GM23338 (cell line): ENCODE results near the gene PLRG1. TPM values are rescaled to one million over a fixed set of nuclear protein-coding genes. Genes with fewer than 3 reads are reported as not detected.
A peak's percentile ranks its signal among the peaks of the same experiment; 100 is the strongest.

Experiments
- ATAC-seq: fragments of 200-7000 bp; cut with Tn5 transposase; 3 replicates; pipeline ENCODE4 v1.9.1; 2020
- DNase-seq: peaks from one replicate; pipeline ENCODE4 v3.0.0-alpha.2; 2015; ENCODE audit warnings: low spot score
- H2AFZ ChIP-seq: fragments of 200-600 bp; sonication (generic); 2 replicates; pipeline ENCODE4 v1.8.0; 2016; ENCODE audit warnings: antibody characterized with exemption, mild to moderate bottlenecking, moderate library complexity
- H3F3A ChIP-seq: fragments of 200-600 bp; sonication (generic); replicated peaks from 2 replicates; pipeline ENCODE4 v1.8.0; 2017; ENCODE audit warnings: antibody characterized with exemption, mixed run types, low read depth
- H3K27ac ChIP-seq: fragments of 200-600 bp; sonication (generic); 2 replicates; pipeline ENCODE4 v1.6.1; 2016; ENCODE audit warnings: low read depth
- H3K27me3 ChIP-seq: fragments of 200-600 bp; sonication (generic); 2 replicates; pipeline ENCODE4 v1.8.0; 2016; ENCODE audit warnings: mild to moderate bottlenecking, mixed run types, moderate library complexity; ENCODE audit not compliant: insufficient read depth
- H3K36me3 ChIP-seq: fragments of 200-600 bp; sonication (generic); 2 replicates; pipeline ENCODE4 v1.8.0; 2016; ENCODE audit warnings: mild to moderate bottlenecking; ENCODE audit not compliant: insufficient read depth
- H3K4me1 ChIP-seq: fragments of 200-600 bp; sonication (generic); 2 replicates; pipeline ENCODE4 v1.8.0; 2016; ENCODE audit warnings: mild to moderate bottlenecking, moderate library complexity; ENCODE audit not compliant: insufficient read depth
- H3K4me2 ChIP-seq: fragments of 200-600 bp; sonication (generic); 2 replicates; pipeline ENCODE4 v1.7.1; 2017; ENCODE audit warnings: mixed run types
- H3K4me3 ChIP-seq: fragments of 200-600 bp; sonication (generic); 2 replicates; pipeline ENCODE4 v1.6.1; 2016; ENCODE audit warnings: mixed run types
- H3K79me2 ChIP-seq: fragments of 200-600 bp; sonication (generic); replicated peaks from 2 replicates; pipeline ENCODE4 v1.8.0; 2017; ENCODE audit warnings: mild to moderate bottlenecking; ENCODE audit not compliant: insufficient read depth
- H3K9me2 ChIP-seq: fragments of 200-600 bp; sonication (generic); 2 replicates; pipeline ENCODE4 v1.8.0; 2017; ENCODE audit not compliant: insufficient read depth
- H4K20me1 ChIP-seq: fragments of 200-600 bp; sonication (generic); replicated peaks from 2 replicates; pipeline ENCODE4 v1.8.0; 2017; ENCODE audit warnings: mild to moderate bottlenecking; ENCODE audit not compliant: insufficient read depth
- H3K27ac Mint-ChIP-seq: 2 replicates; pipeline ENCODE4 v1.8.0; 2020; ENCODE audit warnings: inconsistent platforms, mild to moderate bottlenecking, moderate library complexity, mixed read lengths
- H3K27me3 Mint-ChIP-seq: 3 replicates; pipeline ENCODE4 v1.8.0; 2022; ENCODE audit warnings: low read depth, mild to moderate bottlenecking, moderate library complexity, mixed read lengths, inconsistent platforms; ENCODE audit not compliant: insufficient read depth, poor library complexity
- H3K36me3 Mint-ChIP-seq: 3 replicates; pipeline ENCODE4 v1.8.0; 2021; ENCODE audit warnings: low read depth, mild to moderate bottlenecking, inconsistent platforms, moderate library complexity, mixed read lengths
- H3K4me1 Mint-ChIP-seq: 3 replicates; pipeline ENCODE4 v1.8.0; 2020; ENCODE audit warnings: mild to moderate bottlenecking, inconsistent platforms, mixed read lengths
- H3K4me3 Mint-ChIP-seq: 3 replicates; pipeline ENCODE4 v1.8.0; 2021; ENCODE audit warnings: moderate library complexity, mild to moderate bottlenecking, inconsistent platforms, mixed read lengths
- H3K9me3 Mint-ChIP-seq: 3 replicates; pipeline ENCODE4 v1.8.0; 2020; ENCODE audit warnings: moderate library complexity, mild to moderate bottlenecking, inconsistent platforms, mixed read lengths
- CREB1 ChIP-seq: fragments of 250-450 bp; sonication (Bioruptor Pico); IDR thresholded peaks from 2 replicates; pipeline ENCODE4 v1.5.0; 2020; ENCODE audit warnings: low read depth, mild to moderate bottlenecking, moderate library complexity
- EZH2 ChIP-seq: fragments of 200-600 bp; sonication (generic); IDR thresholded peaks from one replicate; pipeline ENCODE4 v1.8.0; 2017; ENCODE audit warnings: antibody characterized with exemption, mild to moderate bottlenecking, low read depth; ENCODE audit not compliant: unreplicated experiment
- EZH2phosphoT487 ChIP-seq: fragments of 200-600 bp; sonication (generic); IDR thresholded peaks from one replicate; pipeline ENCODE4 v1.8.1; 2018; ENCODE audit warnings: antibody characterized with exemption; ENCODE audit not compliant: unreplicated experiment
- JUNB ChIP-seq: IDR thresholded peaks from one replicate; pipeline ENCODE4 v1.6.1; 2016; ENCODE audit warnings: antibody characterized with exemption; ENCODE audit not compliant: unreplicated experiment
- NANOG ChIP-seq: IDR thresholded peaks from 2 replicates; pipeline ENCODE4 v1.6.1; 2016; ENCODE audit warnings: antibody characterized with exemption, borderline replicate concordance
- POLR2AphosphoS5 ChIP-seq: IDR thresholded peaks from 2 replicates; pipeline ENCODE4 v1.6.1; 2016; ENCODE audit warnings: antibody characterized with exemption, low read depth
- STAT1 ChIP-seq: IDR thresholded peaks from one replicate; pipeline ENCODE4 v1.6.1; 2016; ENCODE audit warnings: antibody characterized with exemption; ENCODE audit not compliant: unreplicated experiment
- ZNF114 ChIP-seq: fragments of 250-450 bp; sonication (Bioruptor Pico); IDR thresholded peaks from 2 replicates; pipeline ENCODE4 v1.5.0; 2020; ENCODE audit warnings: mild to moderate bottlenecking, moderate library complexity
- ZNF331 ChIP-seq: fragments of 250-450 bp; sonication (Bioruptor Pico); IDR thresholded peaks from 2 replicates; pipeline ENCODE4 v1.5.0; 2020; ENCODE audit warnings: low read depth, mild to moderate bottlenecking, moderate library complexity
- polyA plus RNA-seq: library from polyadenylated mRNA; unstranded; fragments of >200 nt; fragmentation: Nextera tagmentation; extraction: Ambion mirVana; gene quantifications from 2 replicates; pipeline ENCODE4 v1.2.1, GENCODE V29; 2016
- total RNA-seq: library from RNA; depleted of rRNA; stranded (reverse); fragments of >200 nt; shearing (Covaris generic); gene quantifications from 2 replicates; pipeline ENCODE4 v1.2.3, GENCODE V29; 2014
- TF ChIP-seq, protein P1 (sequence below), 2 experiments: fragments of 200-600 bp in 1 of 2; sonication (generic) in 1 of 2; conservative IDR thresholded peaks; 2 replicates each; pipeline versions ENCODE4 v1.5.1 to v1.6.1; 2016 to 2017; ENCODE audit warnings: antibody characterized with exemption in 2 of 2, low read depth in 2 of 2, mild to moderate bottlenecking in 2 of 2, moderate library complexity in 1 of 2
- TF ChIP-seq, protein P2 (sequence below): IDR thresholded peaks from one replicate; pipeline ENCODE4 v1.6.1; 2018; ENCODE audit warnings: antibody characterized with exemption; ENCODE audit not compliant: unreplicated experiment
- TF ChIP-seq, protein P3 (sequence below): IDR thresholded peaks from 2 replicates; pipeline ENCODE4 v1.6.1; 2016; ENCODE audit warnings: antibody characterized with exemption

Gene PLRG1
- total and polyA plus RNA-seq, 2 experiments from 2014 or later, result 77.3 to 82.7 TPM

DNA sequence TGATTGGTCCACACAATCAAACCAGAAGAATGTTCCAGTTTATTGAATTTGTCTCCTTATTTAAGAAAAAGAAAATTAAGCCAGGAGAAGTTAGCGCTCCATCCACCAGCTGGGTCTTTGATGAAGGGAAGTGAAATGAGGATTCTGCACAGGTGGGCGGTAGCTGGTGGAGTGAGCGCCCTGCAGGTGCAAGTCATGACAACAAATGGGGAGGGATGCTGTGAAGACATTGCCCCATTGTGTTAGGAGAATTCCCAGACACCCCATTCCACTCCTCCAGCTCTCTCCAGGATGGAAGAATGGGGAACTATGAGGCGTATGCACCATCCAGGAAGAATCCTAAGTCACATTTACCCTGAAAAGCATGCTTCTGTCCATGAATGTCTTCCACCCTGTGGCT is 22.9 kb downstream of the PLRG1 start:
- no peaks in the 10 kb centered on the region for H4K20me1 ChIP-seq
- H3K4me1 ChIP-seq, result no peaks in the 10 kb centered on the region
- Mint-ChIP-seq H3K27me3 (peaks cover 2% of the 10 kb centered on the region), H3K9me3 (no peaks in the 10 kb centered on the region), H3K27ac (no peak overlapping the region), H3K36me3 (no peaks in the 10 kb centered on the region), H3K4me3 (no peak overlapping the region), H3K4me1 (peaks cover 13% of the 10 kb centered on the region)
- H3K27ac ChIP-seq, result no peak overlapping the region
- H3K36me3 ChIP-seq, result no peaks in the 10 kb centered on the region
- H2AFZ ChIP-seq, result no peak overlapping the region
- no peak overlapping the region for H3K4me2 ChIP-seq
- H3K27me3 ChIP-seq, result no peaks in the 10 kb centered on the region
- H3K9me2 ChIP-seq, result no peaks in the 10 kb centered on the region
- no peak overlapping the region for H3K4me3 ChIP-seq
- no peaks in the 10 kb centered on the region for H3F3A ChIP-seq
- DNase-seq, result peak; percentile 59
- TF ChIP-seq STAT1, result no peak
- no peak for TF ChIP-seq EZH2phosphoT487
- no peak for TF ChIP-seq JUNB
- no peak for TF ChIP-seq CREB1 (CRISPR knock-in tag)
- TF ChIP-seq ZNF331 (CRISPR knock-in tag), result no peak
- TF ChIP-seq, protein P1, sequence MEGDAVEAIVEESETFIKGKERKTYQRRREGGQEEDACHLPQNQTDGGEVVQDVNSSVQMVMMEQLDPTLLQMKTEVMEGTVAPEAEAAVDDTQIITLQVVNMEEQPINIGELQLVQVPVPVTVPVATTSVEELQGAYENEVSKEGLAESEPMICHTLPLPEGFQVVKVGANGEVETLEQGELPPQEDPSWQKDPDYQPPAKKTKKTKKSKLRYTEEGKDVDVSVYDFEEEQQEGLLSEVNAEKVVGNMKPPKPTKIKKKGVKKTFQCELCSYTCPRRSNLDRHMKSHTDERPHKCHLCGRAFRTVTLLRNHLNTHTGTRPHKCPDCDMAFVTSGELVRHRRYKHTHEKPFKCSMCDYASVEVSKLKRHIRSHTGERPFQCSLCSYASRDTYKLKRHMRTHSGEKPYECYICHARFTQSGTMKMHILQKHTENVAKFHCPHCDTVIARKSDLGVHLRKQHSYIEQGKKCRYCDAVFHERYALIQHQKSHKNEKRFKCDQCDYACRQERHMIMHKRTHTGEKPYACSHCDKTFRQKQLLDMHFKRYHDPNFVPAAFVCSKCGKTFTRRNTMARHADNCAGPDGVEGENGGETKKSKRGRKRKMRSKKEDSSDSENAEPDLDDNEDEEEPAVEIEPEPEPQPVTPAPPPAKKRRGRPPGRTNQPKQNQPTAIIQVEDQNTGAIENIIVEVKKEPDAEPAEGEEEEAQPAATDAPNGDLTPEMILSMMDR (conservative IDR thresholded peaks at IDR 0.05; ENCODE audit: low read depth in 2 of 2), result no peak
- TF ChIP-seq, protein P2, sequence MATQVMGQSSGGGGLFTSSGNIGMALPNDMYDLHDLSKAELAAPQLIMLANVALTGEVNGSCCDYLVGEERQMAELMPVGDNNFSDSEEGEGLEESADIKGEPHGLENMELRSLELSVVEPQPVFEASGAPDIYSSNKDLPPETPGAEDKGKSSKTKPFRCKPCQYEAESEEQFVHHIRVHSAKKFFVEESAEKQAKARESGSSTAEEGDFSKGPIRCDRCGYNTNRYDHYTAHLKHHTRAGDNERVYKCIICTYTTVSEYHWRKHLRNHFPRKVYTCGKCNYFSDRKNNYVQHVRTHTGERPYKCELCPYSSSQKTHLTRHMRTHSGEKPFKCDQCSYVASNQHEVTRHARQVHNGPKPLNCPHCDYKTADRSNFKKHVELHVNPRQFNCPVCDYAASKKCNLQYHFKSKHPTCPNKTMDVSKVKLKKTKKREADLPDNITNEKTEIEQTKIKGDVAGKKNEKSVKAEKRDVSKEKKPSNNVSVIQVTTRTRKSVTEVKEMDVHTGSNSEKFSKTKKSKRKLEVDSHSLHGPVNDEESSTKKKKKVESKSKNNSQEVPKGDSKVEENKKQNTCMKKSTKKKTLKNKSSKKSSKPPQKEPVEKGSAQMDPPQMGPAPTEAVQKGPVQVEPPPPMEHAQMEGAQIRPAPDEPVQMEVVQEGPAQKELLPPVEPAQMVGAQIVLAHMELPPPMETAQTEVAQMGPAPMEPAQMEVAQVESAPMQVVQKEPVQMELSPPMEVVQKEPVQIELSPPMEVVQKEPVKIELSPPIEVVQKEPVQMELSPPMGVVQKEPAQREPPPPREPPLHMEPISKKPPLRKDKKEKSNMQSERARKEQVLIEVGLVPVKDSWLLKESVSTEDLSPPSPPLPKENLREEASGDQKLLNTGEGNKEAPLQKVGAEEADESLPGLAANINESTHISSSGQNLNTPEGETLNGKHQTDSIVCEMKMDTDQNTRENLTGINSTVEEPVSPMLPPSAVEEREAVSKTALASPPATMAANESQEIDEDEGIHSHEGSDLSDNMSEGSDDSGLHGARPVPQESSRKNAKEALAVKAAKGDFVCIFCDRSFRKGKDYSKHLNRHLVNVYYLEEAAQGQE, result no peak
- TF ChIP-seq EZH2, result no peak
- no peak for TF ChIP-seq POLR2AphosphoS5
- peak; percentile 65; the same call in 2 of the 3 replicates for ATAC-seq
- no peaks in the 10 kb centered on the region for H3K79me2 ChIP-seq

DNA sequence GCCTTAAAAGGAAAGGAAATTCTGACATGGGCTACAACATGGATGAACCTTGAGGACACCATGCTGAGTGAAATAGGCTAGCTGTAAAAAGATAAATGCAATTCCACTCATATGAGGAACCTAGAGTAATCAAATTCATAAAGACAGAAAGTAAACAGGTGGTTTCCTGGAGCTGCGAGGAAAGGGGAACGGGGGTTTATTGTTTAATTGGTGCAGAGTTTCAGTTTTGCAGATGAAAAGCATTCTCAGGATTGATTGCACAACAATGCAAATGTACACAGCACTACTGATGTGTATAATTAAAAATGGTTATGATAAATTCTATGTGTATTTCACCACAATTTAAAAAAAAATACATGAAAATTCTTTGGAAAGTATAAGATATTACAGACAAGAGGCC is 24.0 kb downstream of the PLRG1 start:
- Mint-ChIP-seq H3K4me1 (peaks cover 13% of the 10 kb centered on the region), H3K27me3 (peaks cover 2% of the 10 kb centered on the region), H3K9me3 (no peaks in the 10 kb centered on the region), H3K4me3 (no peak overlapping the region), H3K27ac (no peak overlapping the region), H3K36me3 (no peaks in the 10 kb centered on the region)
- ATAC-seq, result no peak
- no peak overlapping the region for H3K27ac ChIP-seq
- no peaks in the 10 kb centered on the region for H3K79me2 ChIP-seq
- H3K4me2 ChIP-seq, result no peak overlapping the region
- no peaks in the 10 kb centered on the region for H3K27me3 ChIP-seq
- H3K4me1 ChIP-seq, result no peaks in the 10 kb centered on the region
- no peaks in the 10 kb centered on the region for H3K36me3 ChIP-seq
- no peaks in the 10 kb centered on the region for H3F3A ChIP-seq
- DNase-seq, result no peak
- H4K20me1 ChIP-seq, result no peaks in the 10 kb centered on the region
- no peak overlapping the region for H2AFZ ChIP-seq
- H3K9me2 ChIP-seq, result no peaks in the 10 kb centered on the region
- no peak overlapping the region for H3K4me3 ChIP-seq
- no peak for TF ChIP-seq CREB1 (CRISPR knock-in tag)
- TF ChIP-seq, protein P3, sequence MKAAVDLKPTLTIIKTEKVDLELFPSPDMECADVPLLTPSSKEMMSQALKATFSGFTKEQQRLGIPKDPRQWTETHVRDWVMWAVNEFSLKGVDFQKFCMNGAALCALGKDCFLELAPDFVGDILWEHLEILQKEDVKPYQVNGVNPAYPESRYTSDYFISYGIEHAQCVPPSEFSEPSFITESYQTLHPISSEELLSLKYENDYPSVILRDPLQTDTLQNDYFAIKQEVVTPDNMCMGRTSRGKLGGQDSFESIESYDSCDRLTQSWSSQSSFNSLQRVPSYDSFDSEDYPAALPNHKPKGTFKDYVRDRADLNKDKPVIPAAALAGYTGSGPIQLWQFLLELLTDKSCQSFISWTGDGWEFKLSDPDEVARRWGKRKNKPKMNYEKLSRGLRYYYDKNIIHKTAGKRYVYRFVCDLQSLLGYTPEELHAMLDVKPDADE, result no peak
- no peak for TF ChIP-seq NANOG
- no peak for TF ChIP-seq ZNF331 (CRISPR knock-in tag)
- TF ChIP-seq JUNB, result no peak
- TF ChIP-seq ZNF114 (CRISPR knock-in tag), result no peak
